ENCODE measurements around the gene GPD2.

GPD2 gene

DNA sequence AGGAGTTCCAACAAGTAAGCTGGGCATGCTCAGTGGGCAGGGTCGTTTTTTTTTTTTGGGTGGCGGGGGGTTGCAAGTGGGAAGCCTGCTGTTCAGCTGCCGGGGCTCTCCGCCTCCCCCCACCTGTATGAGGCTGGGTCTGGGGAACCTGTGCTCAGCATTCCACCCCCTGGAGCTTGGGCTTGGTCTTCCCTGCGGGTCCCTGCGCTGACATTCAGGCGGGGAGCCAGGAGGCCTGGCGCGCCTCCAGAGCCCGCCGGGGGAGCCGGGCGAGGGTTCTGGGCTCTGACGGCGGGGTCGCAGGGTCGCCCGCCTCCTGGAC, 822 bp upstream of the GPD2 start:
- TF ChIP-seq, protein P1, sequence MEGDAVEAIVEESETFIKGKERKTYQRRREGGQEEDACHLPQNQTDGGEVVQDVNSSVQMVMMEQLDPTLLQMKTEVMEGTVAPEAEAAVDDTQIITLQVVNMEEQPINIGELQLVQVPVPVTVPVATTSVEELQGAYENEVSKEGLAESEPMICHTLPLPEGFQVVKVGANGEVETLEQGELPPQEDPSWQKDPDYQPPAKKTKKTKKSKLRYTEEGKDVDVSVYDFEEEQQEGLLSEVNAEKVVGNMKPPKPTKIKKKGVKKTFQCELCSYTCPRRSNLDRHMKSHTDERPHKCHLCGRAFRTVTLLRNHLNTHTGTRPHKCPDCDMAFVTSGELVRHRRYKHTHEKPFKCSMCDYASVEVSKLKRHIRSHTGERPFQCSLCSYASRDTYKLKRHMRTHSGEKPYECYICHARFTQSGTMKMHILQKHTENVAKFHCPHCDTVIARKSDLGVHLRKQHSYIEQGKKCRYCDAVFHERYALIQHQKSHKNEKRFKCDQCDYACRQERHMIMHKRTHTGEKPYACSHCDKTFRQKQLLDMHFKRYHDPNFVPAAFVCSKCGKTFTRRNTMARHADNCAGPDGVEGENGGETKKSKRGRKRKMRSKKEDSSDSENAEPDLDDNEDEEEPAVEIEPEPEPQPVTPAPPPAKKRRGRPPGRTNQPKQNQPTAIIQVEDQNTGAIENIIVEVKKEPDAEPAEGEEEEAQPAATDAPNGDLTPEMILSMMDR (IDR thresholded peaks at IDR 0.05): no peak
- Histone ChIP-seq H3K4me3 (peak overlapping the region; percentile 97), H3K27ac (peak overlapping the region; percentile 89 to 100)
- DNase-seq (ENCODE audit: low spot score): peak; percentile 76

DNA sequence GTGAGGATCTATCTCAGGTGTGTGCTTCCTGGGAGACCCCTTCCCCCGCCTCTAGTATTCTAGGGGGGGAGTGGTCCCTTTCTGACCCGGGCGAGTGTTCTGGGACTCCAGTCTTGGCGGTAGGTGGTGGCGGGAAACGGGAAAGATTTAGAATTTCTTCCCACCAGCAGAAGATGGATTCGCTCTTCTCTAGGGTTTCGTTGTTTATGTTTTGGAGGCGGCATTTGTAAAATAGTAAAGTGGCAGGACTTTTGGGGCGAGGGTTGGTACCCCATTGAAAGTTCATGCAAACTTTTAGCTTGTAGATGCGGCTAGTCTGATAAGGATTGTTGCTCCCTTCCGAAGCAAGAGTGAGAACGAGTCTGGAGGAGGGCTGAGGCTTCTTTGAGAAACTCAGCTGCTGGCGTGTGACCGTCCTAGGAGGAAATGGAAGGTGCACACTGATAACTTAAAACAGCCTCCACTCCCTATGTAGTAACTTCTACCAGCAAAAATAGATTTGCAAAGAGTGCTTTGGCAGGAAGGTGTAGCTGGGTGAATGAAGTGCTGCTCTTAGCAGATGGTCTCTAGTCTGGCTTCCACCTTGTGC, 412 bp downstream of the GPD2 start:
- Histone ChIP-seq H3K4me3 (peak overlapping the region; percentile 97), H3K27ac (peak overlapping the region; percentile 89 to 100)
- TF ChIP-seq, protein P1 (IDR thresholded peaks at IDR 0.05): no peak
- DNase-seq (ENCODE audit: low spot score): no peak

DNA sequence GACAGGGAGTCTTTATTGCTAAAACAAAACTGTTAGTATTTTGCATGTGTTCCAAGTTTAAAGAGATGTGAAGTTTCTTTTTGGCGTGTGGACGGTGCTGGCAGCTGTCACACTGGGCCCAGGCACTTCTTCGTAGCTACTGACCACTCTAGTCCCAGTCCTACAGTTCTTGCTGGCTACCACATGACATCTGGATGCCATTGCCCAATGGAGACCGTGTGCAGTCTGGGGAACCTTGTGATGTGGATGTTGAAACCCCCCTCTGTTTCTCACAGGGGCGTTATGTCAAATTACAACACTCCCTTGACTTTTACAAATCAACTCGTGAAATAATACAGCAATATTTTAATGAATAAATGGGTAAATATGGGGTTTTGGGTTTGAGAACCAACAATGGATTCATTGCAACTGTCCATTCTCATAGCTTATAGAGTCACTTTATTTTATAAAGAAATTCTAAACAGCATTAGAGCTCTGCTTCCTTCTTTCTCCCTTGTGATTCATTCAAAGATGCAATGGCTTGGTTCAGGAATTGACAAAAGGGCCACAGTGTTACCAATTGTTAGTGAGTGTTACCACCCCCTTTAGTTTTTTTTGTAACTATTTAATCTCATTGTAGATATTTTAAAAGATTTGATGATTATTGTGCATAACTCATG, 1.2 kb downstream of the GPD2 start:
- no peak for DNase-seq (ENCODE audit: low spot score)
- TF ChIP-seq, protein P1 (IDR thresholded peaks at IDR 0.05): no peak
- peak overlapping the region; percentile 89 to 100 for H3K27ac ChIP-seq
- peak overlapping the region; percentile 97 for H3K4me3 ChIP-seq

DNA sequence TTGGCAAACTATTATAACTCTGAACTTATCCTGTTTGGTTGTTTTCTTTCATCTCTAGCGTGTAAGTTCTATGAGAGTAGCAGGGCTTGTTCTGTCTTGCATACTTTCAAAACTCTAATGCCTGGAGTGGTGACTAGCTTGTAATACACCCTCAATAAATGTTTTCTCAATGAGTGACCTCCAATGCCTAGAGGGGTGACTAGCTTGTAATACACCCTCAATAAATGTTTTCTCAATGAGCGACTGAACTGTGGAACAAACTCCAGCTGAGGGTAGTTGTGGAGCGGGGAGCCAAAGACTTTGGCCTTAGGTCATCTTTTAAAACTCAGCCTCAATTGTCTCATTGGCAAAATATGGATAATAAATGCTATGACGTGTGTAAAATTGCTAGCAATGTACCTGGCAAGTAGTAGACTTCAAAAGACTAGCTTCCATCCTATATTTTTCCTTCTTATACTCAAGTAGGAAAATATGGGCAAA, 1.8 kb downstream of the GPD2 start:
- no peak for DNase-seq (ENCODE audit: low spot score)
- TF ChIP-seq, protein P1 (IDR thresholded peaks at IDR 0.05): no peak
- Histone ChIP-seq H3K4me3 (peak overlapping the region; percentile 97), H3K27ac (peak overlapping the region in 1 of 2 donors; percentile 100)

DNA sequence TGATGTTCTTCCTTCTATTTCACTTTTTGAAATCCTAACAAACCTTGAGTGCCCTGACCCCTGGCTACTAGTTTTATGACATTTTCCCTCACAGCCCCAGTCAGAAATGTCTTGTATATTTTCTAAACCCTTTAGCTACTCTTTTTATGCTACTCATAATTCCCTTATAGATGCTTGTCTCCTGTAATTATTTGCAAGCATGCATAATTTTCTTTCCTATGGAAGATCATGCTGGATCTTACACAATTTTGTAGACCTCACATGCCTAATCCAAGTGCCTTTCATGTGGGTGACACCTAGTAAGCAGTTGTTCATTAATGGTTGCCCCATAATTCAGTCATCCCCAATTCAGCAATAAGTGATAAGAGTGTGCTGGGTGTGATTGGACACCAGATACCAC, 6.9 kb downstream of the GPD2 start:
- no peak overlapping the region for H3K4me3 ChIP-seq
- TF ChIP-seq, protein P1 (IDR thresholded peaks at IDR 0.05): no peak
- no peak overlapping the region for H3K27ac ChIP-seq
- no peak for DNase-seq (ENCODE audit: low spot score)

DNA sequence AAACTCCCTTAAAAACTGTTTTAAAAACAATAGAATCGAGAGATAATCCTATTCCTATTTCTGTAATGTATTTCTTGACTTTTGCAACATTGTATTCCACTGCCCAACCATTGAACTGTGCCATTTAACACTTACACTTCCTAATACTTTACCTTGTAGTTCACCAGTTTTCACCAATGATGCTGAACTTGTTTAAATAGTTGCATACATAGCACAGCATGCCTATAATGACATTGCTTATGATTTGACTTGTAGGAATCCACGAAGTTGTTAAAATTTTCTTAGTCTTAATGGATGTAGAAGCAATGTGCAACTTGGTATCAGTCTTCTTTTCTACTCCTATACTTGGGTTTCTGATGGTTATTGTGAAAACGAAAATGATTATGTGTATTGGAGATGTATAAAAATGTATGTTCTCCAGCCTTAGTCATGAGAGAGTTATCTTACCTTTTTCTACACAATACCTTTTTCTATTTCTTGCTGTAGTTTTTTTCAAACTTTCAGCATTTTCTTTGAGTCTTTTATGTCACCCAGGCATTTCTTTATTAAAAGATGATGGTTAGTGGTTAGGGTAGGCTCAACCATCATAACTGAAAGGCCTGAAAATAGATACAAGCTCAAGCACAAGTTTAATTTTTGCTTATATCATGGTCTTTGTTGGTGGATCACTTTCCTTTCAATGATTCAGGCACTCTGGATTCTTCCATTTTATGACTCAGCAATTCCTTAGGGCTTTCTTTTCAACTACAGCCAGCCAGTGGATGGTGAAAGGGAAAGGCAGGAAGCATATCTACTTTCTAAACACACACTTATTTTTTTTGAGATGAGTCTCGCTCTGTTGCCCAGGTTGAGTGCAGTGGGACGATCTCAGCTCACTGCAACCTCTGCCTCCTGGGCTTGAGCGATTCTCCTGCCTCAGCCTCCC, 9.4 kb downstream of the GPD2 start:
- TF ChIP-seq, protein P1 (IDR thresholded peaks at IDR 0.05): no peak
- DNase-seq (ENCODE audit: low spot score): no peak
- Histone ChIP-seq H3K4me3 (no peak overlapping the region), H3K27ac (peak overlapping the region in 1 of 2 donors; percentile 68)
